A549 treated with AZD2906 at 1 μM for 4 hours (cell line): ENCODE results near the gene FGF11. TPM values are rescaled to one million over a fixed set of nuclear protein-coding genes. Genes with fewer than 3 reads are reported as not detected.

Source experiments
- total RNA-seq: library from RNA; stranded (reverse); fragments of 200-300 nt; extraction: Qiagen RNA extraction; gene quantifications from 5 replicates; pipeline ENCODE4 v1.2.3, GENCODE V29; 2022

The FGF11 gene
- 0.76 to 1.2 TPM (median 0.85 TPM) in 5 replicates for total RNA-seq

GRCh38 chr17:7439462-7440112, at the start of gene FGF11:
Gene FGF11 (plus strand): TSS chr17:7439512. CDS start chr17:7439621, 109 bp downstream.

GRCh38 chr17:7394452-7395191, 44.7 kb upstream of the FGF11 start, which contains the start of gene PLSCR3:
Gene PLSCR3 (minus strand): TSS chr17:7394525. CDS start chr17:7394110, 415 bp downstream.

GRCh38 chr17:7403977-7404736, 35.2 kb upstream of the FGF11 start, which contains the start of gene TMEM256:
Gene TMEM256 (minus strand): TSS chr17:7404097. CDS start chr17:7404084, 13 bp downstream.

GRCh38 chr17:7407485-7408251, 31.6 kb upstream of the FGF11 start, which contains the start of gene NLGN2:
Gene NLGN2 (plus strand): TSS chr17:7407845. CDS start chr17:7408256, 411 bp downstream.

GRCh38 chr17:7419819-7420610, 19.3 kb upstream of the FGF11 start, which contains the start of gene SPEM1:
Gene SPEM1 (plus strand): TSS chr17:7420324. CDS start chr17:7420385, 61 bp downstream.

GRCh38 chr17:7425316-7425715, 14.0 kb upstream of the FGF11 start, which contains the start of gene SPEM2:
Gene SPEM2 (plus strand): TSS chr17:7425616. CDS start chr17:7425689, 73 bp downstream.

GRCh38 chr17:7428557-7428956, 10.8 kb upstream of the FGF11 start, which contains the start of gene SPEM3:
Gene SPEM3 (plus strand): TSS chr17:7428857. CDS start chr17:7428903, 46 bp downstream.

GRCh38 chr17:7444682-7445618, 5.6 kb downstream of the FGF11 start, which contains the start of gene CHRNB1:
Gene CHRNB1 (plus strand): TSS chr17:7445061. CDS start chr17:7445128, 67 bp downstream.

GRCh38 chr17:7479213-7480088, 40.1 kb downstream of the FGF11 start, which contains the start of gene ZBTB4:
Gene ZBTB4 (minus strand): TSS chr17:7479631. CDS start chr17:7466801, 12,830 bp downstream.

GRCh38 chr17:7481275-7481674, 42.0 kb downstream of the FGF11 start, which contains the start of gene SLC35G6:
Gene SLC35G6 (plus strand): TSS chr17:7481446. CDS start chr17:7481517, 71 bp downstream.

GRCh38 chr17:7484067-7484918, 45.0 kb downstream of the FGF11 start, which contains the start of gene POLR2A:
Gene POLR2A (plus strand): TSS chr17:7484366.

Other genes with a start within 250 kb of the FGF11 start
- gene DLG4, start 219.7 kb upstream of the FGF11 start, total RNA-seq, result 5.4 to 7.5 TPM (median 5.8 TPM) in 5 replicates
- 286 to 433 TPM (median 402 TPM) in 5 replicates for gene ACADVL, start 219.6 kb upstream of the FGF11 start, total RNA-seq
- gene DVL2, start 205.0 kb upstream of the FGF11 start, total RNA-seq, result 37.1 to 47.6 TPM (median 44.8 TPM) in 5 replicates
- 86.1 to 108 TPM (median 99.5 TPM) in 5 replicates for gene PHF23, start 200.1 kb upstream of the FGF11 start, total RNA-seq
- gene GABARAP, start 197.1 kb upstream of the FGF11 start, total RNA-seq, result 643 to 763 TPM (median 704 TPM) in 5 replicates
- gene CTDNEP1, start 187.8 kb upstream of the FGF11 start, total RNA-seq, result 208 to 254 TPM (median 236 TPM) in 5 replicates
- 131 to 160 TPM (median 140 TPM) in 5 replicates for gene ELP5, start 187.3 kb upstream of the FGF11 start, total RNA-seq
- 2.2 to 3.2 TPM (median 2.9 TPM) in 5 replicates for gene CLDN7, start 177.0 kb upstream of the FGF11 start, total RNA-seq
- 0.35 to 0.67 TPM (median 0.63 TPM) in 5 replicates for gene SLC2A4, start 157.8 kb upstream of the FGF11 start, total RNA-seq
- gene YBX2, start 144.9 kb upstream of the FGF11 start, total RNA-seq, result 0.37 to 0.68 TPM (median 0.53 TPM) in 5 replicates
- 1,603 to 1,771 TPM (median 1,695 TPM) in 5 replicates for gene EIF5A, start 131.9 kb upstream of the FGF11 start, total RNA-seq
- gene GPS2, start 124.2 kb upstream of the FGF11 start, total RNA-seq, result 81.4 to 100 TPM (median 97.9 TPM) in 5 replicates
- 23.0 to 36.7 TPM (median 28.7 TPM) in 5 replicates for gene NEURL4, start 110.2 kb upstream of the FGF11 start, total RNA-seq
- gene ACAP1, start 103.0 kb upstream of the FGF11 start, total RNA-seq, result 2.4 to 5.7 TPM (median 4.0 TPM) in 5 replicates
- gene KCTD11, start 87.3 kb upstream of the FGF11 start, total RNA-seq, result 11.3 to 13.7 TPM (median 12.5 TPM) in 5 replicates
- gene TMEM95, start 84.4 kb upstream of the FGF11 start, total RNA-seq, result not detected in 5 replicates
- 1.3 to 1.6 TPM (median 1.5 TPM) in 5 replicates for gene TNK1, start 58.4 kb upstream of the FGF11 start, total RNA-seq
- gene PLSCR3, start 45.0 kb upstream of the FGF11 start, total RNA-seq, result 38.6 to 48.9 TPM (median 44.7 TPM) in 5 replicates
- gene TMEM256, start 35.4 kb upstream of the FGF11 start, total RNA-seq, result 180 to 224 TPM (median 215 TPM) in 5 replicates
- 13.3 to 17.6 TPM (median 17.1 TPM) in 5 replicates for gene NLGN2, start 31.7 kb upstream of the FGF11 start, total RNA-seq
- gene SPEM1, start 19.2 kb upstream of the FGF11 start, total RNA-seq, result 0.06 to 0.13 TPM in 2 of 5 replicates, not detected in the others
- gene SPEM2, start 13.9 kb upstream of the FGF11 start, total RNA-seq, result 0.03 to 0.07 TPM (median 0.06 TPM) in 3 of 5 replicates, not detected in the others
- 0.02 to 0.03 TPM (median 0.02 TPM) in 3 of 5 replicates, not detected in the others for gene SPEM3, start 10.7 kb upstream of the FGF11 start, total RNA-seq
- 10.8 to 13.9 TPM (median 13.3 TPM) in 5 replicates for gene TMEM102, start 4.1 kb upstream of the FGF11 start, total RNA-seq
- gene CHRNB1, start 5.5 kb downstream of the FGF11 start, total RNA-seq, result 8.0 to 11.6 TPM (median 10.2 TPM) in 5 replicates
- 21.0 to 25.5 TPM (median 24.1 TPM) in 5 replicates for gene ZBTB4, start 40.1 kb downstream of the FGF11 start, total RNA-seq
- gene SLC35G6, start 41.9 kb downstream of the FGF11 start, total RNA-seq, result not detected in 5 replicates
- 72.5 to 86.2 TPM (median 79.8 TPM) in 5 replicates for gene POLR2A, start 44.9 kb downstream of the FGF11 start, total RNA-seq
- gene TNFSF12, start 109.5 kb downstream of the FGF11 start, total RNA-seq, result 8.2 to 13.3 TPM (median 13.0 TPM) in 5 replicates
- gene TNFSF13, start 119.2 kb downstream of the FGF11 start, total RNA-seq, result 0.49 to 1.1 TPM (median 0.68 TPM) in 5 replicates
- gene SENP3, start 122.4 kb downstream of the FGF11 start, total RNA-seq, result 84.9 to 95.8 TPM (median 95.7 TPM) in 5 replicates
- 27.0 to 34.4 TPM (median 31.4 TPM) in 5 replicates for gene CD68, start 140.1 kb downstream of the FGF11 start, total RNA-seq
- 111 to 143 TPM (median 116 TPM) in 5 replicates for gene MPDU1, start 144.3 kb downstream of the FGF11 start, total RNA-seq
- gene SOX15, start 150.6 kb downstream of the FGF11 start, total RNA-seq, result 0.16 to 0.52 TPM (median 0.31 TPM) in 5 replicates
- gene FXR2, start 175.4 kb downstream of the FGF11 start, total RNA-seq, result 47.5 to 56.4 TPM (median 54.2 TPM) in 5 replicates
- 60.3 to 85.9 TPM (median 73.8 TPM) in 5 replicates for gene SAT2, start 188.3 kb downstream of the FGF11 start, total RNA-seq
- 0.45 to 0.90 TPM (median 0.73 TPM) in 5 replicates for gene SHBG, start 190.6 kb downstream of the FGF11 start, total RNA-seq
- 0.15 to 0.33 TPM (median 0.22 TPM) in 5 replicates for gene ATP1B2, start 211.4 kb downstream of the FGF11 start, total RNA-seq
- 42.0 to 45.0 TPM (median 44.1 TPM) in 5 replicates for gene TP53, start 248.0 kb downstream of the FGF11 start, total RNA-seq
- 31.4 to 42.9 TPM (median 39.7 TPM) in 5 replicates for gene WRAP53, start 249.0 kb downstream of the FGF11 start, total RNA-seq